IMR-90 (cell line): ENCODE data around the gene NDRG2. TPM values are rescaled to one million over a fixed set of nuclear protein-coding genes. Genes with fewer than 3 reads are reported as not detected.

Experiments used
- ATAC-seq: fragments of 200-7000 bp; cut with Tn5 transposase; 2 replicates; pipeline ENCODE4 v1.9.1; 2020; ENCODE audit warnings: low read depth, mild to moderate bottlenecking, moderate library complexity
- BruUV-seq: library from RNA; stranded (reverse); fragments of 400-500 nt; replicated peaks from 2 replicates; lab custom pipeline; 2021; lab: Mats Ljungman, UMichigan
- CTCF ChIA-PET: fragments of 300-600 bp; formaldehyde crosslinking; extraction: SDS; loops from one replicate; lab custom pipeline; 2021; ENCODE audit warnings: antibody characterized with exemption; lab: Yijun Ruan, JAX
- POLR2A ChIA-PET: fragments of 300-600 bp; sonication (Branson Sonifier 250); formaldehyde crosslinking; loops from one replicate; lab custom pipeline; 2022; ENCODE audit warnings: antibody characterized with exemption; ENCODE audit not compliant: unreplicated experiment; lab: Charles Lee
- DNase-seq: peaks from one replicate; pipeline ENCODE4 v3.0.0; 2013
- H2AFZ ChIP-seq: replicated peaks from 2 replicates; pipeline ENCODE3; 2013; ENCODE audit warnings: low read length, mild to moderate bottlenecking; ENCODE audit not compliant: poor library complexity
- H2AK5ac ChIP-seq: 2 replicates; pipeline ENCODE4 v1.6.1; 2013; ENCODE audit warnings: low read depth, low read length, inconsistent platforms
- H2AK9ac ChIP-seq: replicated peaks from 2 replicates; pipeline ENCODE3; 2013; ENCODE audit warnings: mild to moderate bottlenecking, low read depth, low read length, moderate library complexity; ENCODE audit not compliant: poor library complexity
- H2BK120ac ChIP-seq: 2 replicates; pipeline ENCODE4 v1.6.1; 2013; ENCODE audit warnings: low read depth, low read length, inconsistent platforms
- H2BK15ac ChIP-seq: 3 replicates; pipeline ENCODE4 v1.6.1; 2013; ENCODE audit warnings: low read depth, low read length, inconsistent platforms
- H2BK20ac ChIP-seq: 2 replicates; pipeline ENCODE4 v1.6.1; 2013; ENCODE audit warnings: low read depth, mild to moderate bottlenecking, inconsistent platforms, low read length, moderate library complexity
- H2BK5ac ChIP-seq: 2 replicates; pipeline ENCODE4 v1.6.1; 2013; ENCODE audit warnings: mild to moderate bottlenecking, low read depth, low read length, inconsistent platforms; ENCODE audit not compliant: poor library complexity, severe bottlenecking
- H3K14ac ChIP-seq: replicated peaks from 2 replicates; pipeline ENCODE4 v1.6.1; 2013; ENCODE audit warnings: low read depth, low read length, inconsistent platforms
- H3K18ac ChIP-seq: 2 replicates; pipeline ENCODE4 v1.6.1; 2013; ENCODE audit warnings: low read depth, low read length, control low read depth
- H3K23ac ChIP-seq: 2 replicates; pipeline ENCODE4 v1.6.1; 2013; ENCODE audit warnings: low read depth, low read length, inconsistent platforms
- H3K27ac ChIP-seq: 2 replicates; pipeline ENCODE4 v1.5.1; 2013; ENCODE audit warnings: mild to moderate bottlenecking, control low read depth, low read length; ENCODE audit not compliant: insufficient read depth
- H3K27me3 ChIP-seq: 2 replicates; pipeline ENCODE4 v1.6.1; 2013; ENCODE audit warnings: low read length; ENCODE audit not compliant: control insufficient read depth, insufficient read depth
- H3K36me3 ChIP-seq: 2 replicates; pipeline ENCODE4 v1.6.1; 2013; ENCODE audit warnings: low read length, mixed read lengths; ENCODE audit not compliant: control insufficient read depth, insufficient read depth
- H3K4ac ChIP-seq: 2 replicates; pipeline ENCODE4 v1.6.1; 2013; ENCODE audit warnings: low read depth, low read length, inconsistent platforms
- H3K4me1 ChIP-seq: 2 replicates; pipeline ENCODE4 v1.6.1; 2013; ENCODE audit warnings: low read length, mixed read lengths; ENCODE audit not compliant: control insufficient read depth, insufficient read depth
- H3K4me2 ChIP-seq: 2 replicates; pipeline ENCODE4 v1.6.1; 2013; ENCODE audit warnings: low read depth, mild to moderate bottlenecking, control low read depth, low read length, moderate library complexity
- H3K4me3 ChIP-seq: 2 replicates; pipeline ENCODE4 v1.5.1; 2013; ENCODE audit warnings: low read depth, mild to moderate bottlenecking, control low read depth, low read length, moderate library complexity; ENCODE audit not compliant: insufficient read depth
- H3K56ac ChIP-seq: 2 replicates; pipeline ENCODE4 v1.6.1; 2013; ENCODE audit warnings: low read length, inconsistent platforms; ENCODE audit not compliant: insufficient read depth; ENCODE audit errors: extremely low read depth
- H3K79me1 ChIP-seq, 2 experiments: 2 replicates each; pipeline ENCODE4 v1.6.1; 2013; ENCODE audit warnings: low read length in 2 of 2, inconsistent platforms in 1 of 2, low read depth in 1 of 2
- H3K9ac ChIP-seq: 2 replicates; pipeline ENCODE4 v1.6.1; 2013; ENCODE audit warnings: low read depth, low read length, control low read depth
- H3K9me1 ChIP-seq: 2 replicates; pipeline ENCODE4 v1.6.1; 2013; ENCODE audit warnings: low read length, inconsistent platforms; ENCODE audit not compliant: insufficient read depth
- H3K9me3 ChIP-seq: 2 replicates; pipeline ENCODE4 v1.6.1; 2013; ENCODE audit warnings: low read length; ENCODE audit not compliant: control insufficient read depth, insufficient read depth
- H4K20me1 ChIP-seq: 2 replicates; pipeline ENCODE4 v1.6.1; 2013; ENCODE audit warnings: low read length, inconsistent platforms; ENCODE audit not compliant: insufficient read depth
- H4K5ac ChIP-seq: 2 replicates; pipeline ENCODE4 v1.6.1; 2013; ENCODE audit warnings: mild to moderate bottlenecking, low read depth, low read length, control low read depth
- H4K8ac ChIP-seq, 2 experiments: 2 replicates each; pipeline ENCODE4 v1.6.1; 2013; ENCODE audit warnings: low read depth in 2 of 2, low read length in 2 of 2, control low read depth in 1 of 2, inconsistent platforms in 1 of 2
- H4K91ac ChIP-seq: 2 replicates; pipeline ENCODE4 v1.6.1; 2013; ENCODE audit warnings: low read depth, low read length, inconsistent platforms; ENCODE audit not compliant: insufficient read depth
- BHLHE40 ChIP-seq: fragments of 150-350 bp; IDR thresholded peaks from 2 replicates; pipeline ENCODE4 v1.6.1; 2016; ENCODE audit warnings: mild to moderate bottlenecking, low read depth, low read length
- CEBPB ChIP-seq: IDR thresholded peaks from 2 replicates; pipeline ENCODE4 v1.6.1; 2012; ENCODE audit warnings: low read depth, low read length, improper control_type of control experiment
- CHD1 ChIP-seq: IDR thresholded peaks from 2 replicates; pipeline ENCODE4 v1.6.1; 2012; ENCODE audit warnings: low read depth, low read length, improper control_type of control experiment
- FOS ChIP-seq: fragments of 150-350 bp; IDR thresholded peaks from 2 replicates; pipeline ENCODE4 v1.6.1; 2016; ENCODE audit warnings: low read depth, low read length
- MAFK ChIP-seq: IDR thresholded peaks from 2 replicates; pipeline ENCODE4 v1.6.1; 2012; ENCODE audit warnings: low read depth, low read length, improper control_type of control experiment
- MAZ ChIP-seq: IDR thresholded peaks from 2 replicates; pipeline ENCODE4 v1.6.1; 2012; ENCODE audit warnings: low read depth, mild to moderate bottlenecking, low read length, improper control_type of control experiment, moderate library complexity, borderline replicate concordance
- MXI1 ChIP-seq: IDR thresholded peaks from 2 replicates; pipeline ENCODE4 v1.6.1; 2012; ENCODE audit warnings: low read depth, mild to moderate bottlenecking, low read length, moderate library complexity, borderline replicate concordance
- NFE2L2 ChIP-seq: fragments of 150-350 bp; IDR thresholded peaks from 2 replicates; pipeline ENCODE4 v1.6.1; 2016; ENCODE audit warnings: low read depth, mild to moderate bottlenecking, low read length
- POLR2A ChIP-seq: IDR thresholded peaks from 2 replicates; pipeline ENCODE4 v1.6.1; 2012; ENCODE audit warnings: mild to moderate bottlenecking, low read depth, low read length
- RAD21 ChIP-seq: IDR thresholded peaks from 2 replicates; pipeline ENCODE4 v1.6.1; 2012; ENCODE audit warnings: low read length, improper control_type of control experiment
- RCOR1 ChIP-seq: IDR thresholded peaks from 2 replicates; pipeline ENCODE4 v1.6.1; 2012; ENCODE audit warnings: mild to moderate bottlenecking, low read length, improper control_type of control experiment; ENCODE audit not compliant: insufficient replicate concordance
- RFX5 ChIP-seq: IDR thresholded peaks from 2 replicates; pipeline ENCODE4 v1.8.0; 2012; ENCODE audit warnings: low read depth, mild to moderate bottlenecking, low read length, moderate library complexity
- SMC3 ChIP-seq: fragments of 150-350 bp; IDR thresholded peaks from 2 replicates; pipeline ENCODE4 v1.6.1; 2016; ENCODE audit warnings: low read depth, mild to moderate bottlenecking, antibody characterized with exemption, low read length, moderate library complexity
- USF2 ChIP-seq: fragments of 150-350 bp; IDR thresholded peaks from 2 replicates; pipeline ENCODE4 v1.6.1; 2017; ENCODE audit warnings: mild to moderate bottlenecking, antibody characterized with exemption, low read length, low read depth
- WGBS, 2 experiments: methylation state at CpG; one replicate each; pipeline versions ENCODE4 v1.1.5 to v1.1.7; 2013; ENCODE audit warnings: missing lambda C conversion rate in 2 of 2; ENCODE audit not compliant: insufficient read length in 1 of 2; ENCODE audit errors: extremely low coverage in 2 of 2; 5-methylcytosine and 5-hydroxymethylcytosine counted together
- dilution Hi-C: fragments of 300-500 bp; cut with HindIII; formaldehyde crosslinking; loops from one replicate; pipeline ENCODE4 v1.14.3; 2018; ENCODE audit warnings: low sequenced_read_pairs; ENCODE audit not compliant: unreplicated experiment
- in situ Hi-C: fragments of 300-500 bp; cut with MboI; formaldehyde crosslinking; loops from 3 replicates; pipeline ENCODE4 v1.14.3; 2019; ENCODE audit warnings: low sequenced_read_pairs, inconsistent platforms, mixed read lengths
- intact Hi-C: fragments of 100-400 bp; cut with micrococcal nuclease; formaldehyde crosslinking; loops from 2 replicates; pipeline ENCODE4 v1.10.0; 2022
- polyA plus RNA-seq, 3 experiments: library from polyadenylated mRNA; depleted of rRNA; stranded (reverse); fragments of >200 nt; gene quantifications; 2 replicates each; pipeline ENCODE4 v1.2.3, GENCODE V29; 2012; ENCODE audit warnings: low replicate concordance in 1 of 3
- total RNA-seq: library from RNA; depleted of rRNA; stranded (reverse); fragments of >200 nt; gene quantifications from 2 replicates; pipeline ENCODE4 v1.2.3, GENCODE V29; 2012
- TF ChIP-seq, protein P1 (sequence below): conservative IDR thresholded peaks from 2 replicates; pipeline ENCODE4 v1.5.1; 2012; ENCODE audit warnings: mild to moderate bottlenecking, low read depth, low read length, improper control_type of control experiment
- TF ChIP-seq, protein P2 (sequence below): fragments of 150-350 bp; IDR thresholded peaks from 2 replicates; pipeline ENCODE4 v1.6.1; 2016; ENCODE audit warnings: low read depth, mild to moderate bottlenecking, low read length, moderate library complexity, borderline replicate concordance

NDRG2 gene
- total and polyA plus RNA-seq, 2 of the 4 experiments (the other 2 are of a cell fraction), result 0.36 to 1.5 TPM

GRCh38 chr14:21026988-21027315 is 2.1 kb upstream of the NDRG2 start:
- ChIA-PET CTCF (no interaction called here), POLR2A (no interaction called here)
- Histone ChIP-seq H4K91ac (no peak overlapping the region), H2BK120ac (no peak overlapping the region), H4K8ac (no peak overlapping the region), H3K9me1 (no peaks in the 10 kb centered on the region), H3K56ac (no peak overlapping the region), H3K9ac (no peak overlapping the region), H2BK5ac (no peak overlapping the region), H3K4me2 (no peak overlapping the region), H3K4me1 (no peaks in the 10 kb centered on the region), H2BK20ac (no peak overlapping the region), H2AK5ac (no peak overlapping the region), H3K4ac (no peak overlapping the region), H2BK15ac (no peak overlapping the region), H3K18ac (no peak overlapping the region), H3K27me3 (peaks cover 62% of the 10 kb centered on the region), H4K5ac (no peak overlapping the region), H3K23ac (no peak overlapping the region), H4K20me1 (no peaks in the 10 kb centered on the region), H3K14ac (no peak overlapping the region), H3K4me3 (no peak overlapping the region), H3K79me1 (no peaks in the 10 kb centered on the region), H3K27ac (no peak overlapping the region), H2AK9ac (no peak overlapping the region), H3K9me3 (no peaks in the 10 kb centered on the region), H2AFZ (no peak overlapping the region), H3K36me3 (no peaks in the 10 kb centered on the region)
- dilution Hi-C loops, result no loop called here
- no CpG with 5 or more reads among the region's 3 CpGs for WGBS, 2 experiments
- DNase-seq (no peak), ATAC-seq (no peak)
- BruUV-seq, result no TSS peak
- TF ChIP-seq MAZ (no peak), RCOR1 (no peak), SMC3 (no peak), CEBPB (no peak), NFE2L2 (no peak), FOS (no peak), BHLHE40 (no peak), MAFK (no peak), RAD21 (no peak), CHD1 (no peak), USF2 (no peak), RFX5 (no peak), MXI1 (no peak), POLR2A (no peak)
- TF ChIP-seq, protein P1, sequence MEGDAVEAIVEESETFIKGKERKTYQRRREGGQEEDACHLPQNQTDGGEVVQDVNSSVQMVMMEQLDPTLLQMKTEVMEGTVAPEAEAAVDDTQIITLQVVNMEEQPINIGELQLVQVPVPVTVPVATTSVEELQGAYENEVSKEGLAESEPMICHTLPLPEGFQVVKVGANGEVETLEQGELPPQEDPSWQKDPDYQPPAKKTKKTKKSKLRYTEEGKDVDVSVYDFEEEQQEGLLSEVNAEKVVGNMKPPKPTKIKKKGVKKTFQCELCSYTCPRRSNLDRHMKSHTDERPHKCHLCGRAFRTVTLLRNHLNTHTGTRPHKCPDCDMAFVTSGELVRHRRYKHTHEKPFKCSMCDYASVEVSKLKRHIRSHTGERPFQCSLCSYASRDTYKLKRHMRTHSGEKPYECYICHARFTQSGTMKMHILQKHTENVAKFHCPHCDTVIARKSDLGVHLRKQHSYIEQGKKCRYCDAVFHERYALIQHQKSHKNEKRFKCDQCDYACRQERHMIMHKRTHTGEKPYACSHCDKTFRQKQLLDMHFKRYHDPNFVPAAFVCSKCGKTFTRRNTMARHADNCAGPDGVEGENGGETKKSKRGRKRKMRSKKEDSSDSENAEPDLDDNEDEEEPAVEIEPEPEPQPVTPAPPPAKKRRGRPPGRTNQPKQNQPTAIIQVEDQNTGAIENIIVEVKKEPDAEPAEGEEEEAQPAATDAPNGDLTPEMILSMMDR, result no peak
- TF ChIP-seq, protein P2, sequence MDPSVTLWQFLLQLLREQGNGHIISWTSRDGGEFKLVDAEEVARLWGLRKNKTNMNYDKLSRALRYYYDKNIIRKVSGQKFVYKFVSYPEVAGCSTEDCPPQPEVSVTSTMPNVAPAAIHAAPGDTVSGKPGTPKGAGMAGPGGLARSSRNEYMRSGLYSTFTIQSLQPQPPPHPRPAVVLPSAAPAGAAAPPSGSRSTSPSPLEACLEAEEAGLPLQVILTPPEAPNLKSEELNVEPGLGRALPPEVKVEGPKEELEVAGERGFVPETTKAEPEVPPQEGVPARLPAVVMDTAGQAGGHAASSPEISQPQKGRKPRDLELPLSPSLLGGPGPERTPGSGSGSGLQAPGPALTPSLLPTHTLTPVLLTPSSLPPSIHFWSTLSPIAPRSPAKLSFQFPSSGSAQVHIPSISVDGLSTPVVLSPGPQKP, result no peak
- in situ Hi-C loops, result no loop called here
- intact Hi-C loops, result no loop called here
